HepG2 (cell line): ENCODE measurements around the gene TNIP1. TPM values are rescaled to one million over a fixed set of nuclear protein-coding genes. Genes with fewer than 3 reads are reported as not detected.

Experiments used
- ATAC-seq: fragments of 200-7000 bp; cut with Tn5 transposase; 3 replicates; pipeline ENCODE4 v1.9.1; 2020; ENCODE audit warnings: mild to moderate bottlenecking, moderate library complexity
- BruUV-seq: library from RNA; stranded (reverse); fragments of 400-500 nt; replicated peaks from 2 replicates; lab custom pipeline; 2021; lab: Mats Ljungman, UMichigan
- CTCF ChIA-PET: fragments of 300-600 bp; formaldehyde crosslinking; extraction: SDS; loops from one replicate; lab custom pipeline; 2021; ENCODE audit warnings: low total read pairs, inconsistent platforms, low intra/inter-chr PET ratio; lab: Yijun Ruan, JAX
- POLR2A ChIA-PET: fragments of 350-600 bp; sonication (Branson Sonifier 250); formaldehyde crosslinking; loops from one replicate; lab custom pipeline; 2020; ENCODE audit warnings: antibody characterized with exemption, inconsistent platforms; lab: Yijun Ruan, JAX
- DNase-seq: peaks from one replicate; pipeline ENCODE4 v3.0.0-alpha.2; 2015; ENCODE audit warnings: low spot score
- FAIRE-seq: peaks from 3 replicates; lab custom pipeline; 2011; peaks lifted over from hg19 to GRCh38; lab: Jason Lieb, UNC
- H2AFZ ChIP-seq: one replicate; pipeline ENCODE4 v1.6.1; 2011; ENCODE audit warnings: low read length, inconsistent platforms
- H3K27ac ChIP-seq: fragments of 300-600 bp; 3 replicates; pipeline ENCODE4 v1.8.0; 2011; ENCODE audit warnings: mixed run types, mild to moderate bottlenecking, mixed read lengths, low read length, inconsistent platforms; ENCODE audit not compliant: insufficient read depth; ENCODE audit errors: extremely low read length
- H3K27me3 ChIP-seq, 2 experiments: fragments of 200-600 bp in 1 of 2; 2 replicates in 1 of 2; 3 replicates in 1 of 2; pipeline versions ENCODE4 v1.6.0 to v1.8.0; 2011; ENCODE audit warnings: low read length in 2 of 2, mild to moderate bottlenecking in 2 of 2, moderate library complexity in 2 of 2, inconsistent platforms in 1 of 2; ENCODE audit not compliant: insufficient read depth in 2 of 2, control insufficient read depth in 1 of 2
- H3K36me3 ChIP-seq, 2 experiments: fragments of 200-600 bp in 1 of 2; replicated peaks in 1 of 2; 2 replicates in 1 of 2; 3 replicates in 1 of 2; pipeline versions ENCODE4 v1.5.1 to v1.8.0; 2011; ENCODE audit warnings: low read length in 2 of 2, inconsistent platforms in 1 of 2; ENCODE audit not compliant: insufficient read depth in 2 of 2, control insufficient read depth in 1 of 2
- H3K4me1 ChIP-seq: 2 replicates; pipeline ENCODE4 v1.5.1; 2012; ENCODE audit warnings: low read length, inconsistent platforms; ENCODE audit not compliant: insufficient read depth
- H3K4me2 ChIP-seq: 2 replicates; pipeline ENCODE4 v1.6.0; 2011; ENCODE audit warnings: low read depth, low read length, inconsistent platforms
- H3K4me3 ChIP-seq, 3 experiments: fragments of 200-600 bp in 1 of 3; sonication (generic), shearing (Covaris generic) in 1 of 3; replicated peaks in 1 of 3; 2 replicates each; pipeline ENCODE4 v1.5.1; 2011 to 2016; ENCODE audit warnings: low read length in 3 of 3, inconsistent platforms in 2 of 3, low read depth in 2 of 3, mild to moderate bottlenecking in 2 of 3, control low read depth in 1 of 3, mixed read lengths in 1 of 3; ENCODE audit not compliant: insufficient read depth in 1 of 3
- H3K79me2 ChIP-seq: one replicate; pipeline ENCODE4 v1.6.1; 2011; ENCODE audit warnings: low read length, inconsistent platforms; ENCODE audit not compliant: insufficient read depth
- H3K9ac ChIP-seq: 2 replicates; pipeline ENCODE4 v1.6.0; 2011; ENCODE audit warnings: mild to moderate bottlenecking, low read depth, low read length, inconsistent platforms; ENCODE audit not compliant: insufficient read depth
- H3K9me3 ChIP-seq: 2 replicates; pipeline ENCODE4 v1.5.1; 2012; ENCODE audit warnings: mild to moderate bottlenecking, low read length
- H4K20me1 ChIP-seq: 2 replicates; pipeline ENCODE4 v1.6.0; 2011; ENCODE audit warnings: inconsistent platforms, mild to moderate bottlenecking, low read length, moderate library complexity; ENCODE audit not compliant: insufficient read depth
- ATF2 ChIP-seq: sonication (generic); formaldehyde crosslinking; IDR thresholded peaks from 2 replicates; pipeline ENCODE4 v1.4.0; 2020; ENCODE audit warnings: missing genetic modification reagents
- BCL6 ChIP-seq: IDR thresholded peaks from 2 replicates; pipeline ENCODE4 v1.6.1; 2016; ENCODE audit warnings: missing genetic modification reagents, missing compliant biosample characterization
- EEA1 ChIP-seq: sonication (generic); formaldehyde crosslinking; IDR thresholded peaks from 2 replicates; pipeline ENCODE4 v1.5.1; 2020; ENCODE audit warnings: mild to moderate bottlenecking, missing genetic modification reagents, borderline replicate concordance
- FOXA3 ChIP-seq: IDR thresholded peaks from 2 replicates; pipeline ENCODE4 v1.6.1; 2016; ENCODE audit warnings: missing genetic modification reagents, missing compliant biosample characterization
- HMG20A ChIP-seq: IDR thresholded peaks from 2 replicates; pipeline ENCODE4 v1.6.1; 2016; ENCODE audit warnings: borderline replicate concordance
- HNRNPH1 ChIP-seq: fragments of 200-400 bp; formaldehyde crosslinking; optimal IDR thresholded peaks from 2 replicates; pipeline ENCODE3; 2017; ENCODE audit warnings: mild to moderate bottlenecking, low read depth, low read length
- PLSCR1 ChIP-seq: sonication (generic); formaldehyde crosslinking; IDR thresholded peaks from 2 replicates; pipeline ENCODE4 v1.5.0; 2020; ENCODE audit warnings: missing genetic modification reagents, mild to moderate bottlenecking, borderline replicate concordance
- POLR2AphosphoS2 ChIP-seq: IDR thresholded peaks from 2 replicates; pipeline ENCODE4 v1.6.1; 2011; ENCODE audit warnings: low read depth, low read length, improper control_type of control experiment
- PREB ChIP-seq: sonication (generic); formaldehyde crosslinking; IDR thresholded peaks from 2 replicates; pipeline ENCODE4 v1.4.0; 2020; ENCODE audit warnings: missing genetic modification reagents
- PTBP1 ChIP-seq: fragments of 200-400 bp; formaldehyde crosslinking; IDR thresholded peaks from 2 replicates; pipeline ENCODE4 v1.6.1; 2018; ENCODE audit warnings: low read length, low read depth; ENCODE audit not compliant: poor library complexity, severe bottlenecking
- RARA ChIP-seq: IDR thresholded peaks from 2 replicates; pipeline ENCODE4 v1.6.1; 2016; ENCODE audit warnings: missing genetic modification reagents, missing compliant biosample characterization
- SETDB1 ChIP-seq: sonication (generic); formaldehyde crosslinking; IDR thresholded peaks from 2 replicates; pipeline ENCODE4 v1.5.1; 2020; ENCODE audit warnings: missing genetic modification reagents, mild to moderate bottlenecking, borderline replicate concordance
- SRY ChIP-seq: sonication (generic); formaldehyde crosslinking; IDR thresholded peaks from 2 replicates; pipeline ENCODE4 v1.8.0; 2022; ENCODE audit warnings: mild to moderate bottlenecking, missing genetic modification reagents
- TBL1XR1 ChIP-seq: fragments of 150-350 bp; IDR thresholded peaks from 2 replicates; pipeline ENCODE4 v1.6.1; 2014; ENCODE audit warnings: borderline replicate concordance, low read length; ENCODE audit not compliant: partially characterized antibody
- ZFAT ChIP-seq: sonication (generic); formaldehyde crosslinking; conservative IDR thresholded peaks from 2 replicates; pipeline ENCODE4 v1.8.1; 2023; ENCODE audit warnings: missing genetic modification reagents, inconsistent platforms
- ZNF232 ChIP-seq: sonication (generic); formaldehyde crosslinking; IDR thresholded peaks from 2 replicates; pipeline ENCODE4 v1.4.0; 2020; ENCODE audit warnings: missing genetic modification reagents, borderline replicate concordance
- ZNF264 ChIP-seq: sonication (generic); formaldehyde crosslinking; IDR thresholded peaks from 2 replicates; pipeline ENCODE4 v1.4.0; 2020; ENCODE audit warnings: missing genetic modification reagents
- ZNF282 ChIP-seq: fragments of 450-650 bp; IDR thresholded peaks from 2 replicates; pipeline ENCODE4 v1.6.1; 2018; ENCODE audit not compliant: partially characterized antibody
- ZNF549 ChIP-seq: sonication (generic); formaldehyde crosslinking; IDR thresholded peaks from 2 replicates; pipeline ENCODE4 v1.5.0; 2020; ENCODE audit warnings: missing genetic modification reagents
- ZNF572 ChIP-seq: sonication (generic); formaldehyde crosslinking; IDR thresholded peaks from 2 replicates; pipeline ENCODE4 v1.5.1; 2020; ENCODE audit warnings: mild to moderate bottlenecking, missing genetic modification reagents
- ZNF576 ChIP-seq: sonication (generic); formaldehyde crosslinking; IDR thresholded peaks from 2 replicates; pipeline ENCODE4 v1.4.0; 2020; ENCODE audit warnings: mild to moderate bottlenecking, missing genetic modification reagents
- WGBS: methylation state at CpG from one replicate; pipeline ENCODE4 v1.1.6; 2017; ENCODE audit warnings: low lambda C conversion rate; 5-methylcytosine and 5-hydroxymethylcytosine counted together
- in situ Hi-C: cut with HindIII; loops from 2 replicates; pipeline ENCODE4 v1.10.0; 2017; ENCODE audit warnings: low pct_unique_long_range_greater_than_20kb; ENCODE audit not compliant: extremely low pct_ligation_motif_present
- intact Hi-C: fragments of 100-400 bp; cut with micrococcal nuclease; formaldehyde crosslinking; loops from one replicate; pipeline ENCODE4 v1.10.0; 2022; ENCODE audit not compliant: unreplicated experiment
- polyA plus RNA-seq, 8 experiments: library from polyadenylated mRNA; depleted of rRNA in 3 of 8; stranded (reverse) in 7 of 8; unstranded in 1 of 8; fragments of >200 nt; fragmentation: Illumina TruSeq in 4 of 8; extraction: Trizol in 4 of 8; gene quantifications; 2 replicates each; pipeline versions ENCODE4 v1.2.1 to v1.2.3, GENCODE V29; 2011 to 2016; ENCODE audit warnings: low read depth in 4 of 8, missing spikeins in 1 of 8, mixed read lengths in 1 of 8; ENCODE audit not compliant: insufficient read depth in 1 of 8
- total RNA-seq, 5 experiments: library from RNA; depleted of rRNA; stranded (reverse); fragments of >200 nt; fragmentation: Illumina TruSeq; extraction: Trizol; gene quantifications; 2 replicates each; pipeline ENCODE4 v1.2.3, GENCODE V29; 2016; ENCODE audit warnings: low read depth in 1 of 5

The TNIP1 gene
- total and polyA plus RNA-seq, 2 of the 13 experiments (the other 11 are each of a cell fraction or from before 2014, with no cell fraction given), result 26.2 to 45.9 TPM

GRCh38 chr5:151094030-151094851 is 13.4 kb upstream of the TNIP1 start (continued):
- TF ChIP-seq ZNF232 (CRISPR knock-in tag), result no peak
- no peak for TF ChIP-seq ZFAT (CRISPR knock-in tag)

- BruUV-seq, result no TSS peak
- Histone ChIP-seq H3K9me3 (no peaks in the 10 kb centered on the region), H3K4me2 (peak overlapping the region; percentile 64), H4K20me1 (no peaks in the 10 kb centered on the region), H3K79me2 (no peaks in the 10 kb centered on the region), H3K9ac (no peak overlapping the region), H3K4me3 (no peak overlapping the region), H2AFZ (no peak overlapping the region), H3K4me1 (peaks cover 49% of the 10 kb centered on the region), H3K27ac (peak overlapping the region; percentile 14), H3K36me3 (no peaks in the 10 kb centered on the region), H3K27me3 (no peaks in the 10 kb centered on the region; a peak in 1 of 5 replicates)
- FAIRE-seq, result peak; percentile 23
- POLR2A ChIA-PET, result interaction anchor here (1.9 kb wide), 1 partner anchor 12 kb away, joined by 7 read pairs; the partner anchor contains the start of gene TNIP1
- 4% methylated on average over 2 of the region's 2 CpGs for WGBS
- CTCF ChIA-PET, result no interaction called here
- no peak; the same call in 2 of the 3 replicates for ATAC-seq
- in situ Hi-C loops, result no loop called here
- DNase-seq, result no peak
- intact Hi-C loops, result no loop called here
- TF ChIP-seq PTBP1 (no peak), ZNF576 (no peak), HNRNPH1 (no peak), ZNF572 (no peak), ATF2 (CRISPR knock-in tag) (peak; percentile 13; the same call in 1 of the 2 replicates), BCL6 (CRISPR knock-in tag) (peak; percentile 92), PREB (CRISPR knock-in tag) (no peak), FOXA3 (no peak), ZNF282 (no peak), SRY (CRISPR knock-in tag) (no peak), SETDB1 (CRISPR knock-in tag) (no peak), RARA (0 out of 2 replicates have a peak, but pooled peaks have one; percentile 11), POLR2AphosphoS2 (no peak), HMG20A (CRISPR knock-in tag) (no peak), TBL1XR1 (no peak), EEA1 (CRISPR knock-in tag) (no peak), ZNF264 (CRISPR knock-in tag) (no peak), PLSCR1 (CRISPR knock-in tag) (no peak), ZNF549 (CRISPR knock-in tag) (no peak)
Measured at GRCh38 chr5:151093476-151093889, 12.6 kb upstream of the TNIP1 start.
